HepG2 (cell line): ENCODE measurements around the gene CTNNA1. TPM values are rescaled to one million over a fixed set of nuclear protein-coding genes. Genes with fewer than 3 reads are reported as not detected.

Source experiments
- ATF1 ChIP-seq: IDR thresholded peaks from 2 replicates; pipeline ENCODE4 v1.6.1; 2016; ENCODE audit warnings: mild to moderate bottlenecking, control low read depth
- KDM5B ChIP-seq: sonication (generic); formaldehyde crosslinking; IDR thresholded peaks from 2 replicates; pipeline ENCODE4 v1.4.0; 2020; ENCODE audit warnings: missing genetic modification reagents, mild to moderate bottlenecking, borderline replicate concordance
- MTF2 ChIP-seq: sonication (generic); formaldehyde crosslinking; IDR thresholded peaks from 2 replicates; pipeline ENCODE4 v1.5.0; 2020; ENCODE audit warnings: missing genetic modification reagents, borderline replicate concordance
- NCOA1 ChIP-seq: sonication (generic); formaldehyde crosslinking; IDR thresholded peaks from 2 replicates; pipeline ENCODE4 v1.9.0; 2021; ENCODE audit warnings: missing genetic modification reagents
- NFKBIZ ChIP-seq: IDR thresholded peaks from 2 replicates; pipeline ENCODE4 v1.6.1; 2018; ENCODE audit warnings: missing genetic modification reagents, missing compliant biosample characterization
- RAD21 ChIP-seq: fragments of 450-650 bp; formaldehyde crosslinking; IDR thresholded peaks from 2 replicates; pipeline ENCODE4 v1.5.0; 2020; ENCODE audit warnings: mild to moderate bottlenecking
- YEATS4 ChIP-seq: sonication (generic); formaldehyde crosslinking; IDR thresholded peaks from 2 replicates; pipeline ENCODE4 v1.4.0; 2020; ENCODE audit warnings: missing genetic modification reagents, borderline replicate concordance
- YY1 ChIP-seq: IDR thresholded peaks from 2 replicates; pipeline ENCODE4 v1.6.1; 2011; ENCODE audit warnings: low read length, low read depth, moderate library complexity, mild to moderate bottlenecking; ENCODE audit not compliant: insufficient read depth, insufficient replicate concordance
- ZNF570 ChIP-seq: sonication (generic); formaldehyde crosslinking; IDR thresholded peaks from 2 replicates; pipeline ENCODE4 v1.4.0; 2020; ENCODE audit warnings: mild to moderate bottlenecking, missing genetic modification reagents, borderline replicate concordance
- ZNF616 ChIP-seq: sonication (generic); formaldehyde crosslinking; IDR thresholded peaks from 2 replicates; pipeline ENCODE4 v1.5.0; 2020; ENCODE audit warnings: low read depth, mild to moderate bottlenecking, missing genetic modification reagents
- polyA plus RNA-seq, 8 experiments: library from polyadenylated mRNA; depleted of rRNA in 3 of 8; stranded (reverse) in 7 of 8; unstranded in 1 of 8; fragments of >200 nt; fragmentation: Illumina TruSeq in 4 of 8; extraction: Trizol in 4 of 8; gene quantifications; 2 replicates each; pipeline versions ENCODE4 v1.2.1 to v1.2.3, GENCODE V29; 2011 to 2016; ENCODE audit warnings: low read depth in 4 of 8, missing spikeins in 1 of 8, mixed read lengths in 1 of 8; ENCODE audit not compliant: insufficient read depth in 1 of 8
- total RNA-seq, 5 experiments: library from RNA; depleted of rRNA; stranded (reverse); fragments of >200 nt; fragmentation: Illumina TruSeq; extraction: Trizol; gene quantifications; 2 replicates each; pipeline ENCODE4 v1.2.3, GENCODE V29; 2016; ENCODE audit warnings: low read depth in 1 of 5
- TF ChIP-seq, protein P1 (sequence below): sonication (generic); formaldehyde crosslinking; IDR thresholded peaks from 2 replicates; pipeline ENCODE4 v1.8.1; 2023; ENCODE audit warnings: mild to moderate bottlenecking, inconsistent platforms, moderate library complexity, missing genetic modification reagents, borderline replicate concordance
- TF ChIP-seq, protein P2 (sequence below): sonication (generic); formaldehyde crosslinking; IDR thresholded peaks from 2 replicates; pipeline ENCODE4 v1.8.1; 2023; ENCODE audit warnings: mild to moderate bottlenecking, missing genetic modification reagents, borderline replicate concordance
- TF ChIP-seq, protein P3 (sequence below): sonication (generic); formaldehyde crosslinking; IDR thresholded peaks from 2 replicates; pipeline ENCODE4 v1.4.0; 2020; ENCODE audit warnings: missing genetic modification reagents; ENCODE audit errors: not compliant biosample characterization
- TF ChIP-seq, protein P4 (sequence below): sonication (generic); formaldehyde crosslinking; IDR thresholded peaks from 2 replicates; pipeline ENCODE4 v1.5.1; 2020; ENCODE audit warnings: mild to moderate bottlenecking, missing genetic modification reagents
- TF ChIP-seq, protein P5 (sequence below): sonication (generic); formaldehyde crosslinking; IDR thresholded peaks from 2 replicates; pipeline ENCODE4 v1.4.0; 2020; ENCODE audit warnings: missing genetic modification reagents, borderline replicate concordance
- TF ChIP-seq, protein P6 (sequence below): sonication (generic); formaldehyde crosslinking; IDR thresholded peaks from 2 replicates; pipeline ENCODE4 v1.5.1; 2020; ENCODE audit warnings: missing genetic modification reagents, mild to moderate bottlenecking, borderline replicate concordance

Gene CTNNA1
- total and polyA plus RNA-seq, 2 of the 13 experiments (the other 11 are each of a cell fraction or from before 2014, with no cell fraction given) = 66.8 to 162 TPM

DNA sequence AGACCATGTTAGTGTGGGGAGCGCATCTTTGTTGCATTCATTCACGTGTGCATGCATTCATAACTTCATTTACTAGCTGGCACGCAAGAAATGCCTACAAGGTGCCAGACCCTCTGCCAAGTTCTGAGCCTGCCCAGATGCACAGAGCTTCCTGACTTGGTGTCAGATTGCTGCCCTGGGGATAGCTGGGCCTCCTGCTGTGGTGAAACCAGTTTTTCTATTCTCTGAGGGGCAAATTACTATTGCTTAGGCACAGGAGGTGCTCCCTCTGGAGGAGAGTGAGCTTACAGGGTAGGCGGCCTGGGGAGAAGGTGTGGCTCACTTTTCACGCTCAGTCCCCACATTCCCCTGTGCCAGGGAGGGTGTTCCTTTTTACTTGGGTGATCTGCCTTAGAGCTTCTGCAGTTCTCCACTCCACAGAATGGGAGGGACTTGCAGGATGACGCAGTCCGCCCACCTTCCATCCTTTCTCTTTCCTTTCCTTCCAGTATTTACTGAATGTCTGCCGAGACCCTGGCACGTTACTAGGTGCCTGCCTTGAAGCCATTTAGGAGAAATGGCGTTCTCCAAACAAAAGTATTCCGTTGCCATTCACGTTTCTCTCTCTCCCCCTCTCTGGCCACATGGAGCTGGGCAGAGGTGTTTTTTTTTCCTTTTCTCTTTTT is 27.9 kb upstream of the CTNNA1 start (continued):
- TF ChIP-seq, protein P1, sequence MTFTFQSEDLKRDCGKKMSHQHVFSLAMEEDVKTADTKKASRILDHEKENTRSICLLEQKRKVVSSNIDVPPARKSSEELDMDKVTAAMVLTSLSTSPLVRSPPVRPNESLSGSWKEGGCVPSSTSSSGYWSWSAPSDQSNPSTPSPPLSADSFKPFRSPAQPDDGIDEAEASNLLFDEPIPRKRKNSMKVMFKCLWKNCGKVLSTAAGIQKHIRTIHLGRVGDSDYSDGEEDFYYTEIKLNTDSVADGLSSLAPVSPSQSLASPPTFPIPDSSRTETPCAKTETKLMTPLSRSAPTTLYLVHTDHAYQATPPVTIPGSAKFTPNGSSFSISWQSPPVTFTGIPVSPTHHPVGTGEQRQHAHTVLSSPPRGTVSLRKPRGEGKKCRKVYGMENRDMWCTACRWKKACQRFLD = no peak
- no peak for TF ChIP-seq ZNF570 (CRISPR knock-in tag)
- TF ChIP-seq, protein P2, sequence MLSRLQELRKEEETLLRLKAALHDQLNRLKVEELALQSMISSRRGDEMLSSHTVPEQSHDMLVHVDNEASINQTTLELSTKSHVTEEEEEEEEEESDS (CRISPR knock-in tag) = no peak
- TF ChIP-seq MTF2 = 0 out of 2 replicates have a peak, but pooled peaks have one; percentile 39
- 0 out of 2 replicates have a peak, but pooled peaks have one; percentile 4 for TF ChIP-seq YEATS4
- TF ChIP-seq, protein P3, sequence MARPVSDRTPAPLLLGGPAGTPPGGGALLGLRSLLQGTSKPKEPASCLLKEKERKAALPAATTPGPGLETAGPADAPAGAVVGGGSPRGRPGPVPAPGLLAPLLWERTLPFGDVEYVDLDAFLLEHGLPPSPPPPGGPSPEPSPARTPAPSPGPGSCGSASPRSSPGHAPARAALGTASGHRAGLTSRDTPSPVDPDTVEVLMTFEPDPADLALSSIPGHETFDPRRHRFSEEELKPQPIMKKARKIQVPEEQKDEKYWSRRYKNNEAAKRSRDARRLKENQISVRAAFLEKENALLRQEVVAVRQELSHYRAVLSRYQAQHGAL (CRISPR knock-in tag) = peak; percentile 35
- 0 out of 2 replicates have a peak, but pooled peaks have one; percentile 22 for TF ChIP-seq KDM5B (CRISPR knock-in tag)
- TF ChIP-seq, protein P4, sequence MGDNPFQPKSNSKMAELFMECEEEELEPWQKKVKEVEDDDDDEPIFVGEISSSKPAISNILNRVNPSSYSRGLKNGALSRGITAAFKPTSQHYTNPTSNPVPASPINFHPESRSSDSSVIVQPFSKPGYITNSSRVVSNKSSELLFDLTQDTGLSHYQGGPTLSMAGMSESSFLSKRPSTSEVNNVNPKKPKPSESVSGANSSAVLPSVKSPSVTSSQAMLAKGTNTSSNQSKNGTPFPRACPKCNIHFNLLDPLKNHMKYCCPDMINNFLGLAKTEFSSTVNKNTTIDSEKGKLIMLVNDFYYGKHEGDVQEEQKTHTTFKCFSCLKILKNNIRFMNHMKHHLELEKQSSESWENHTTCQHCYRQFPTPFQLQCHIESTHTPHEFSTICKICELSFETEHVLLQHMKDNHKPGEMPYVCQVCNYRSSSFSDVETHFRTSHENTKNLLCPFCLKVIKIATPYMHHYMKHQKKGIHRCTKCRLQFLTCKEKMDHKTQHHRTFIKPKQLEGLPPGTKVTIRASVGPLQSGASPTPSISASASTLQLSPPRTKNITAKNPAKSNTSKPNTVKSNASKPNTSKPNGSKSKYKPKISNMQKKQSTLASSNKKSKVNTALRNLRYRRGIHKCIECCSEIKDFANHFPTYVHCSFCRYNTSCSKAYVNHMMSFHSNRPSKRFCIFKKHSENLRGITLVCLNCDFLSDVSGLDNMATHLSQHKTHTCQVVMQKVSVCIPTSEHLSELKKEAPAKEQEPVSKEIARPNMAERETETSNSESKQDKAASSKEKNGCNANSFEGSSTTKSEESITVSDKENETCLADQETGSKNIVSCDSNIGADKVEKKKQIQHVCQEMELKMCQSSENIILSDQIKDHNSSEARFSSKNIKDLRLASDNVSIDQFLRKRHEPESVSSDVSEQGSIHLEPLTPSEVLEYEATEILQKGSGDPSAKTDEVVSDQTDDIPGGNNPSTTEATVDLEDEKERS (CRISPR knock-in tag) = no peak
- no peak for TF ChIP-seq NFKBIZ (CRISPR knock-in tag)
- TF ChIP-seq, protein P5, sequence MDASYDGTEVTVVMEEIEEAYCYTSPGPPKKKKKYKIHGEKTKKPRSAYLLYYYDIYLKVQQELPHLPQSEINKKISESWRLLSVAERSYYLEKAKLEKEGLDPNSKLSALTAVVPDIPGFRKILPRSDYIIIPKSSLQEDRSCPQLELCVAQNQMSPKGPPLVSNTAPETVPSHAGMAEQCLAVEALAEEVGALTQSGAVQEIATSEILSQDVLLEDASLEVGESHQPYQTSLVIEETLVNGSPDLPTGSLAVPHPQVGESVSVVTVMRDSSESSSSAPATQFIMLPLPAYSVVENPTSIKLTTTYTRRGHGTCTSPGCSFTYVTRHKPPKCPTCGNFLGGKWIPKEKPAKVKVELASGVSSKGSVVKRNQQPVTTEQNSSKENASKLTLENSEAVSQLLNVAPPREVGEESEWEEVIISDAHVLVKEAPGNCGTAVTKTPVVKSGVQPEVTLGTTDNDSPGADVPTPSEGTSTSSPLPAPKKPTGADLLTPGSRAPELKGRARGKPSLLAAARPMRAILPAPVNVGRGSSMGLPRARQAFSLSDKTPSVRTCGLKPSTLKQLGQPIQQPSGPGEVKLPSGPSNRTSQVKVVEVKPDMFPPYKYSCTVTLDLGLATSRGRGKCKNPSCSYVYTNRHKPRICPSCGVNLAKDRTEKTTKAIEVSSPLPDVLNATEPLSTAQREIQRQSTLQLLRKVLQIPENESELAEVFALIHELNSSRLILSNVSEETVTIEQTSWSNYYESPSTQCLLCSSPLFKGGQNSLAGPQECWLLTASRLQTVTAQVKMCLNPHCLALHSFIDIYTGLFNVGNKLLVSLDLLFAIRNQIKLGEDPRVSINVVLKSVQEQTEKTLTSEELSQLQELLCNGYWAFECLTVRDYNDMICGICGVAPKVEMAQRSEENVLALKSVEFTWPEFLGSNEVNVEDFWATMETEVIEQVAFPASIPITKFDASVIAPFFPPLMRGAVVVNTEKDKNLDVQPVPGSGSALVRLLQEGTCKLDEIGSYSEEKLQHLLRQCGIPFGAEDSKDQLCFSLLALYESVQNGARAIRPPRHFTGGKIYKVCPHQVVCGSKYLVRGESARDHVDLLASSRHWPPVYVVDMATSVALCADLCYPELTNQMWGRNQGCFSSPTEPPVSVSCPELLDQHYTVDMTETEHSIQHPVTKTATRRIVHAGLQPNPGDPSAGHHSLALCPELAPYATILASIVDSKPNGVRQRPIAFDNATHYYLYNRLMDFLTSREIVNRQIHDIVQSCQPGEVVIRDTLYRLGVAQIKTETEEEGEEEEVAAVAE (CRISPR knock-in tag) = no peak
- no peak for TF ChIP-seq ZNF616 (CRISPR knock-in tag)
- no peak for TF ChIP-seq ATF1 (CRISPR knock-in tag)
- TF ChIP-seq RAD21 (CRISPR knock-in tag) = peak; percentile 40; the same call in 1 of the 2 replicates
- TF ChIP-seq YY1 = no peak
- TF ChIP-seq, protein P6, sequence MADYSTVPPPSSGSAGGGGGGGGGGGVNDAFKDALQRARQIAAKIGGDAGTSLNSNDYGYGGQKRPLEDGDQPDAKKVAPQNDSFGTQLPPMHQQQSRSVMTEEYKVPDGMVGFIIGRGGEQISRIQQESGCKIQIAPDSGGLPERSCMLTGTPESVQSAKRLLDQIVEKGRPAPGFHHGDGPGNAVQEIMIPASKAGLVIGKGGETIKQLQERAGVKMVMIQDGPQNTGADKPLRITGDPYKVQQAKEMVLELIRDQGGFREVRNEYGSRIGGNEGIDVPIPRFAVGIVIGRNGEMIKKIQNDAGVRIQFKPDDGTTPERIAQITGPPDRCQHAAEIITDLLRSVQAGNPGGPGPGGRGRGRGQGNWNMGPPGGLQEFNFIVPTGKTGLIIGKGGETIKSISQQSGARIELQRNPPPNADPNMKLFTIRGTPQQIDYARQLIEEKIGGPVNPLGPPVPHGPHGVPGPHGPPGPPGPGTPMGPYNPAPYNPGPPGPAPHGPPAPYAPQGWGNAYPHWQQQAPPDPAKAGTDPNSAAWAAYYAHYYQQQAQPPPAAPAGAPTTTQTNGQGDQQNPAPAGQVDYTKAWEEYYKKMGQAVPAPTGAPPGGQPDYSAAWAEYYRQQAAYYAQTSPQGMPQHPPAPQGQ (CRISPR knock-in tag) = no peak
- TF ChIP-seq NCOA1 = peak; percentile 72; the same call in 1 of the 2 replicates
